Right cardiac atrium (tissue), 5 donors: Measurements from ENCODE around the gene SDF4. TPM values are rescaled to one million over a fixed set of nuclear protein-coding genes. Genes with fewer than 3 reads are reported as not detected.

Experiments
- ATAC-seq, 2 donors: fragments of 200-7000 bp; cut with Tn5 transposase; one replicate each; pipeline versions ENCODE4 v1.8.0 to v1.9.1; 2020; ENCODE audit warnings: moderate library complexity in 2 of 2, mild to moderate bottlenecking in 1 of 2
- DNase-seq, 3 donors: peaks; one replicate each; pipeline ENCODE4 v3.0.0-alpha.2; 2020
- H3K27ac ChIP-seq: one replicate; pipeline ENCODE4 v1.5.1; 2013; ENCODE audit warnings: mild to moderate bottlenecking, low read length, control low read depth, moderate library complexity
- H3K27me3 ChIP-seq: one replicate; pipeline ENCODE4 v1.6.1; 2013; ENCODE audit not compliant: control insufficient read depth, insufficient read depth
- H3K4me1 ChIP-seq: one replicate; pipeline ENCODE4 v1.6.1; 2013; ENCODE audit warnings: low read length; ENCODE audit not compliant: control insufficient read depth, insufficient read depth
- H3K4me3 ChIP-seq: one replicate; pipeline ENCODE4 v1.5.1; 2013; ENCODE audit warnings: low read length, control low read depth
- H3K9me3 ChIP-seq: one replicate; pipeline ENCODE4 v1.6.1; 2013; ENCODE audit warnings: low read length; ENCODE audit not compliant: control insufficient read depth
- WGBS: extraction: QIAGEN DNeasy Blood & Tissue Kit; methylation state at CpG from one replicate; pipeline ENCODE4 v1.1.7; 2013; 5-methylcytosine and 5-hydroxymethylcytosine counted together
- intact Hi-C, 4 donors: fragments of 100-400 bp; cut with DNase I; formaldehyde crosslinking; loops; one replicate each; pipeline versions ENCODE4 v1.11.0 to v1.14.0; 2022 to 2023
- polyA plus RNA-seq: library from polyadenylated mRNA; stranded (reverse); fragments of 200-250 nt; gene quantifications from one replicate; pipeline ENCODE4 v1.2.3, GENCODE V29; 2013
- total RNA-seq, 4 donors: library from RNA; stranded (reverse); fragmentation: NEBNext Ultra II Directional; extraction: Animal tissue kit (Norgen Biotek cat#: 25700); gene quantifications; one replicate each; pipeline ENCODE4 v1.2.1, GENCODE V29; 2021
- donor health status: healthy with polysubstance abuse.
- donor health status: DM: no; HTN: yes; CAD: no.
- donor health status: DM: no; HTN: no; CAD: no.
- donor health status: DM: no; HTN: yes; CAD: no; lungs with severe emphysema.
- donor health status: DM: yes; HTN: yes; CAD: no.

SDF4 gene
- total and polyA plus RNA-seq, 5 donors = 156 to 215 (median 166) TPM

GRCh38 chr1:1234180-1234808 lies 2.5 kb upstream of the SDF4 start:
- no peak for DNase-seq
- intact Hi-C loops = loop anchor here in 1 of 4 donors (10.0 kb wide), 1 partner anchor 109 kb away; no protein-coding TSS in a partner anchor
- no peak for ATAC-seq
- 95% methylated on average over 28 of the region's 28 CpGs for WGBS
- no peaks in the 10 kb centered on the region for H3K27me3 ChIP-seq
- peaks cover 11% of the 10 kb centered on the region for H3K4me1 ChIP-seq
- no peak overlapping the region for H3K4me3 ChIP-seq
- no peak overlapping the region for H3K27ac ChIP-seq
- no peaks in the 10 kb centered on the region for H3K9me3 ChIP-seq

GRCh38 chr1:1233567-1233892 lies 1.7 kb upstream of the SDF4 start:
- Histone ChIP-seq H3K4me1 (peaks cover 11% of the 10 kb centered on the region), H3K27ac (no peak overlapping the region), H3K4me3 (no peak overlapping the region), H3K27me3 (no peaks in the 10 kb centered on the region), H3K9me3 (no peaks in the 10 kb centered on the region)
- no peak for ATAC-seq
- intact Hi-C loops = loop anchor here in 1 of 4 donors (10.0 kb wide), 1 partner anchor 109 kb away; no protein-coding TSS in a partner anchor
- WGBS = 97% methylated on average over 15 of the region's 15 CpGs
- DNase-seq = no peak

GRCh38 chr1:1232796-1233566 lies 1.2 kb upstream of the SDF4 start:
- Histone ChIP-seq H3K4me3 (no peak overlapping the region), H3K4me1 (peaks cover 11% of the 10 kb centered on the region), H3K9me3 (no peaks in the 10 kb centered on the region), H3K27me3 (no peaks in the 10 kb centered on the region), H3K27ac (no peak overlapping the region)
- intact Hi-C loops = loop anchor here in 1 of 4 donors (10.0 kb wide), 1 partner anchor 108 kb away; no protein-coding TSS in a partner anchor
- ATAC-seq (no peak), DNase-seq (peak in 1 of 3 donors; percentile 70)
- 79% methylated on average over 98 of the region's 98 CpGs for WGBS

GRCh38 chr1:1232208-1232795 lies 501 bp upstream of the SDF4 start, which contains the start of gene B3GALT6:
Gene B3GALT6 (plus strand): TSS chr1:1232237. CDS start chr1:1232279, 42 bp downstream.
- 7% methylated on average over 100 of the region's 100 CpGs for WGBS
- Histone ChIP-seq H3K4me1 (peaks cover 11% of the 10 kb centered on the region), H3K4me3 (peak within 1 kb of the TSS; percentile 83), H3K9me3 (no peaks in the 10 kb centered on the region), H3K27me3 (no peaks in the 10 kb centered on the region), H3K27ac (peak within 1 kb of the TSS; percentile 65)
- DNase-seq = no peak
- intact Hi-C loops = loop anchor here in 1 of 4 donors (10.0 kb wide), 1 partner anchor 108 kb away; no protein-coding TSS in a partner anchor
- no peak for ATAC-seq

- H3K4me1 ChIP-seq = peaks cover 11% of the 10 kb centered on the region
- 11% methylated on average over 24 of the region's 24 CpGs for WGBS
- H3K9me3 ChIP-seq = no peaks in the 10 kb centered on the region
- intact Hi-C loops = loop anchor here in 1 of 4 donors (10.0 kb wide), 1 partner anchor 106 kb away; no protein-coding TSS in a partner anchor
- ATAC-seq (no peak), DNase-seq (no peak)
- H3K4me3 ChIP-seq = peak overlapping the region; percentile 83
- peak overlapping the region; percentile 65 for H3K27ac ChIP-seq
- H3K27me3 ChIP-seq = no peaks in the 10 kb centered on the region
Measured at GRCh38 chr1:1230656-1231399, 973 bp downstream of the SDF4 start.

GRCh38 chr1:1229770-1230169 lies 2.0 kb downstream of the SDF4 start:
- Histone ChIP-seq H3K27ac (no peak overlapping the region), H3K9me3 (no peaks in the 10 kb centered on the region), H3K4me1 (peaks cover 11% of the 10 kb centered on the region), H3K4me3 (no peak overlapping the region), H3K27me3 (no peaks in the 10 kb centered on the region)
- ATAC-seq (no peak), DNase-seq (no peak)
- intact Hi-C loops = loop anchor here in 1 of 4 donors (10.0 kb wide), 1 partner anchor 105 kb away; no protein-coding TSS in a partner anchor
- WGBS = 78% methylated on average over 19 of the region's 19 CpGs

- no peak overlapping the region for H3K27ac ChIP-seq
- H3K4me3 ChIP-seq = no peak overlapping the region
- no peaks in the 10 kb centered on the region for H3K27me3 ChIP-seq
- H3K9me3 ChIP-seq = no peaks in the 10 kb centered on the region
- WGBS = 82% methylated on average over 28 of the region's 28 CpGs
- intact Hi-C loops = no loop called here
- H3K4me1 ChIP-seq = peaks cover 11% of the 10 kb centered on the region
- DNase-seq = no peak
- no peak for ATAC-seq
Measured at GRCh38 chr1:1228596-1229321, 3.0 kb downstream of the SDF4 start.

GRCh38 chr1:1228187-1228586 lies 3.6 kb downstream of the SDF4 start:
- H3K4me1 ChIP-seq = peaks cover 11% of the 10 kb centered on the region
- 95% methylated on average over 30 of the region's 30 CpGs for WGBS
- ATAC-seq = no peak
- no peaks in the 10 kb centered on the region for H3K9me3 ChIP-seq
- H3K27ac ChIP-seq = no peak overlapping the region
- no peak overlapping the region for H3K4me3 ChIP-seq
- H3K27me3 ChIP-seq = no peaks in the 10 kb centered on the region
- intact Hi-C loops = no loop called here
- DNase-seq = no peak

- no peaks in the 10 kb centered on the region for H3K9me3 ChIP-seq
- H3K27ac ChIP-seq = no peak overlapping the region
- no peak overlapping the region for H3K4me3 ChIP-seq
- no peak for ATAC-seq
- intact Hi-C loops = no loop called here
- DNase-seq = no peak
- 93% methylated on average over 22 of the region's 25 CpGs for WGBS
- peaks cover 6% of the 10 kb centered on the region for H3K4me1 ChIP-seq
- no peaks in the 10 kb centered on the region for H3K27me3 ChIP-seq
Measured at GRCh38 chr1:1227386-1227785, 4.4 kb downstream of the SDF4 start.
